Gastrocnemius medialis (tissue), 4 donors: ENCODE data around the gene NTMT1.
"Not testable (repeated sequence)": the region's sequence is repeated elsewhere in the genome, so short reads cannot be mapped to it uniquely, and the experiment has no call there.

Source experiments
- CTCF ChIP-seq, 5 experiments: fragments of 450-650 bp in 3 of 5; fragments of 200-600 bp in 2 of 5; sonication (generic) in 2 of 5; IDR thresholded peaks in 4 of 5; conservative IDR thresholded peaks in 1 of 5; 1 replicate in 4 of 5; 2 replicates in 1 of 5; pipeline ENCODE4 v1.5.1; 2016 to 2019; ENCODE audit warnings: antibody characterized with exemption in 5 of 5, mild to moderate bottlenecking in 3 of 5, moderate library complexity in 3 of 5
- POLR2A ChIP-seq, 2 donors: fragments of 450-650 bp; IDR thresholded peaks; one replicate each; pipeline ENCODE4 v1.6.1; 2017; ENCODE audit warnings: antibody characterized with exemption in 2 of 2, mild to moderate bottlenecking in 2 of 2, moderate library complexity in 2 of 2

GRCh38 chr9:129592790-129593189 is 33.2 kb upstream of the NTMT1 start:
- not testable (repeated sequence) for TF ChIP-seq CTCF (IDR thresholded peaks at IDR 0.05 in 4 of 5, conservative IDR thresholded peaks at IDR 0.05 in 1 of 5); POLR2A (IDR thresholded peaks at IDR 0.05)
